ENCODE results near the gene AK5. TPM values are rescaled to one million over a fixed set of nuclear protein-coding genes. Genes with fewer than 3 reads are reported as not detected.

The AK5 gene
- total RNA-seq, 1 experiment from 2014 or later: 3.0 TPM

DNA sequence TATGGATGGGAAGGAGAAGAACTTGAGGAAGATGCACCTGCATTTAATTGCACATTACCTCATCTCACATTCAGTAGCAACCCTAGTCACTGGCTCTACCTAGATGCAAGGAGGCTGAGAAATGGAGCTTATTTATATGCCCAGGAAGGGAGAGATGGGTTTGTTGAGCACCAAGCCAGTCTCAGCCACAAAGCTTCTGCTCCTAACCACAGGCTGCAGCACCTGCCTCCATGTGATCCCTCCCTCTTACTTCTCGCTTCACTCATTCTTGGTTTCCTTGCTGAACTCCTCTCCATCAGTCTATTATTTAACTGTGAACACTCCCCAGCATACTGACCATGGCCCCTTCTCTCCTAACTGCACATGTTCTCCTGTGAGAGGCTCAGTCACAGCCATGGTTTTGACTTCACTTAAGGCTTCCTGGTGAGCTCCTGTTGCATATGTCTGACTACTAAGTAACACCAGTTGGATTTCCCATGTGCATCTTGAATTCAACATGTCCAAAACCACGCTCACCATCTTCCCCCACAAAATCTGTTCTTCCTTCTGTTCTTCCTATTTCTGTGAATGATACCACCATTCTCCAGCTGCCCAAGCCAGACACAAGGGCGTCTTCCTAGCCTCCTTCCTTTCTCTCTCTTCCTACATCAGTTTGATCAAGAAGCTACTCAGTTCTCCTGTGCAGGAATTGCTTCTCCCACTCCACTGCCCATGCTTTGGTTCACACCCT lies 139.8 kb downstream of the AK5 start:
- TF ChIP-seq TCF7L2 (IDR thresholded peaks at IDR 0.05; ENCODE audit: low read depth, low read length) (no peak), SIN3A (IDR thresholded peaks at IDR 0.05; ENCODE audit: borderline replicate concordance, insufficient read depth, low read depth, low read length) (no peak), CTCF (IDR thresholded peaks at IDR 0.05) (no peak)
- ATAC-seq: no peak
- intact Hi-C loops (cut with micrococcal nuclease; ENCODE audit: unreplicated experiment): no loop called here
- BruUV-seq (replicated peaks): no TSS peak
- no peak for DNase-seq (ENCODE audit: low read depth, low spot score)
- Histone ChIP-seq H3K27me3 (ENCODE audit: control insufficient read depth, insufficient read depth, low read length) (no peaks in the 10 kb centered on the region), H3K4me3 (ENCODE audit: low read depth in 2 of 2, low read length in 2 of 2) (no peak overlapping the region), H3K4me1 (ENCODE audit: control insufficient read depth, insufficient read depth, low read length) (no peaks in the 10 kb centered on the region; the same call in 1 of the 2 replicates), H3K9me3 (ENCODE audit: control insufficient read depth, insufficient read depth, low read depth, low read length) (peaks cover 7% of the 10 kb centered on the region; the same call in 1 of the 2 replicates), H3K27ac (ENCODE audit: low read length) (no peak overlapping the region), H3K36me3 (ENCODE audit: control insufficient read depth, insufficient read depth, low read length) (no peaks in the 10 kb centered on the region)
- ChIA-PET POLR2A (interaction anchor here (0.6 kb wide), 1 partner anchor 17 kb away, joined by 3 read pairs; no protein-coding TSS in a partner anchor), CTCF (interaction anchor here (0.6 kb wide), 2 partner anchors 14 to 273 kb away, joined by 3 to 6 read pairs; no protein-coding TSS in a partner anchor)
- in situ Hi-C loops (cut with HindIII; ENCODE audit: low pct_unique_long_range_greater_than_20kb, low sequenced_read_pairs): no loop called here

- Histone ChIP-seq H3K4me3 (ENCODE audit: low read depth in 2 of 2, low read length in 2 of 2) (no peak overlapping the region), H3K27ac (ENCODE audit: low read length) (no peak overlapping the region), H3K4me1 (ENCODE audit: control insufficient read depth, insufficient read depth, low read length) (no peaks in the 10 kb centered on the region; the same call in 1 of the 2 replicates), H3K9me3 (ENCODE audit: control insufficient read depth, insufficient read depth, low read depth, low read length) (peaks cover 16% of the 10 kb centered on the region; the same call in 1 of the 2 replicates), H3K36me3 (ENCODE audit: control insufficient read depth, insufficient read depth, low read length) (no peaks in the 10 kb centered on the region), H3K27me3 (ENCODE audit: control insufficient read depth, insufficient read depth, low read length) (no peaks in the 10 kb centered on the region)
- in situ Hi-C loops (cut with HindIII; ENCODE audit: low pct_unique_long_range_greater_than_20kb, low sequenced_read_pairs): no loop called here
- POLR2A ChIA-PET: no interaction called here
- intact Hi-C loops (cut with micrococcal nuclease; ENCODE audit: unreplicated experiment): no loop called here
- CTCF ChIA-PET: no interaction called here
- DNase-seq (ENCODE audit: low read depth, low spot score): no peak
- ATAC-seq: no peak
- BruUV-seq (replicated peaks): no TSS peak
- no peak for TF ChIP-seq CTCF (IDR thresholded peaks at IDR 0.05)
Measured at GRCh38 chr1:77424236-77424635, 142.4 kb downstream of the AK5 start.

DNA sequence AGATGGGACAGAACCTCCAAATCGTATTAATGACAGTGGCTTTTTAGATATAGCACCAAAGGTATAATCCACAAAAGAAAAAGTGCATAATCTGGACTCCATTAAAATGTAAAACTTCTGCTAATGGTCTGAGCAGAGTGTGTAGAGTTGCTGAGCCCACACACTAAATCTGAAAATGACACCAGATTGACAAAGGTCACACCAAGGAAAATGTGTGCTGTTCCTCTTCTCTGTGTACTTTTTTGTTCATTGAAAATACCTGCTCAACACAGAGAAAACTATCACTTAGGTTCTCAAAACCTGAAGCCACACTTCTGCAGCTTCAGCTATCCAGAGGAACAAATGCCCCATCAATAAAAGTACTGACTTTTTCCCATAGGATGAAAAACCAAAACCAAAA lies 146.2 kb downstream of the AK5 start:
- Histone ChIP-seq H3K36me3 (ENCODE audit: control insufficient read depth, insufficient read depth, low read length) (no peaks in the 10 kb centered on the region), H3K4me1 (ENCODE audit: control insufficient read depth, insufficient read depth, low read length) (no peaks in the 10 kb centered on the region), H3K27me3 (ENCODE audit: control insufficient read depth, insufficient read depth, low read length) (no peaks in the 10 kb centered on the region), H3K4me3 (ENCODE audit: low read depth in 2 of 2, low read length in 2 of 2) (no peak overlapping the region), H3K9me3 (ENCODE audit: control insufficient read depth, insufficient read depth, low read depth, low read length) (peaks cover 16% of the 10 kb centered on the region; the same call in 1 of the 2 replicates), H3K27ac (ENCODE audit: low read length) (no peak overlapping the region)
- BruUV-seq (replicated peaks): no TSS peak
- intact Hi-C loops (cut with micrococcal nuclease; ENCODE audit: unreplicated experiment): no loop called here
- ChIA-PET POLR2A (no interaction called here), CTCF (no interaction called here)
- ATAC-seq (no peak), DNase-seq (ENCODE audit: low read depth, low spot score) (no peak)
- TF ChIP-seq CTCF (IDR thresholded peaks at IDR 0.05) (no peak), REST (IDR thresholded peaks at IDR 0.05; ENCODE audit: insufficient read depth in 1 of 2, low read depth in 2 of 2, low read length in 1 of 2) (no peak), SIN3A (IDR thresholded peaks at IDR 0.05; ENCODE audit: borderline replicate concordance, insufficient read depth, low read depth, low read length) (no peak)
- in situ Hi-C loops (cut with HindIII; ENCODE audit: low pct_unique_long_range_greater_than_20kb, low sequenced_read_pairs): no loop called here
